ENCODE data around the gene SYNE4. TPM values are rescaled to one million over a fixed set of nuclear protein-coding genes. Genes with fewer than 3 reads are reported as not detected.
A peak's percentile ranks its signal among the peaks of the same experiment; 100 is the strongest.

The SYNE4 gene
- total RNA-seq, 1 donor, result not detected

DNA sequence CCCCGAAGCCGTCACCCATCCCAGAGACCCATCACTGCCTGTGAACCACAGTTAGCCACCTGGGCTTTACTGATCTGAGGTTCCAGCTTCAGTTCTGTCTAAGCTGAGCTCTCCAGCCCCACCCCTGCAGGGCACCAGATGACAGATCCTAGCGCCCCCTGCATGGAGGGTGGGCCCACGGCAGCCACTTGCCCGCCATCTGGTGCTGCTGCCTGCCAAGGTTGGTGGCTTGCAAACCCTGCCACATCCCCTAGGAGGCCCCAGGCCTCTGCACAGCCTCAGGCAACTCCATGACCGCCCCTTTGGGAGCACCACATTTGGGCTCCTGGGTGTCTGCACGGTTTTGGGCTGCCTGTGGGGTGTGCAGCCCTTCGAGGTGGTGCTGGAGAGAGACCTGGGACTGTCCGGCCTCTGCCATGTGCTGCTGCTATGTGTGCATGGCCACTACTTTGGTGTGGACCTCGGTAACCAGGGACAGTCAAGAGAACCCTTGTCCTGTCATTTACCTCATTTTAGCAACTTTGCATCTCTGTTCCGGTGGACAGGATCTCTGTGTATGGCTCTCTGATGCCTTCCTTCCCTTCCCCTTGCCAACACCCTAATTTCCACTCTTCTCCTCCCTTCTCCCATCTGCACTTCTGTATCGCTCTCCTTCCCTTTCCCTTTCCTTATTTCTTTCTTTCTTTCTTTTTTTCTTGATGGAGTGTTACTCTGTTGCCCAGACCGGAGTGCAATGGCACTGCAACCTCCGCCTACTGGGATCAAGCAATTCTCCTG is 31.0 kb downstream of the SYNE4 start:
- TF ChIP-seq, protein P1, sequence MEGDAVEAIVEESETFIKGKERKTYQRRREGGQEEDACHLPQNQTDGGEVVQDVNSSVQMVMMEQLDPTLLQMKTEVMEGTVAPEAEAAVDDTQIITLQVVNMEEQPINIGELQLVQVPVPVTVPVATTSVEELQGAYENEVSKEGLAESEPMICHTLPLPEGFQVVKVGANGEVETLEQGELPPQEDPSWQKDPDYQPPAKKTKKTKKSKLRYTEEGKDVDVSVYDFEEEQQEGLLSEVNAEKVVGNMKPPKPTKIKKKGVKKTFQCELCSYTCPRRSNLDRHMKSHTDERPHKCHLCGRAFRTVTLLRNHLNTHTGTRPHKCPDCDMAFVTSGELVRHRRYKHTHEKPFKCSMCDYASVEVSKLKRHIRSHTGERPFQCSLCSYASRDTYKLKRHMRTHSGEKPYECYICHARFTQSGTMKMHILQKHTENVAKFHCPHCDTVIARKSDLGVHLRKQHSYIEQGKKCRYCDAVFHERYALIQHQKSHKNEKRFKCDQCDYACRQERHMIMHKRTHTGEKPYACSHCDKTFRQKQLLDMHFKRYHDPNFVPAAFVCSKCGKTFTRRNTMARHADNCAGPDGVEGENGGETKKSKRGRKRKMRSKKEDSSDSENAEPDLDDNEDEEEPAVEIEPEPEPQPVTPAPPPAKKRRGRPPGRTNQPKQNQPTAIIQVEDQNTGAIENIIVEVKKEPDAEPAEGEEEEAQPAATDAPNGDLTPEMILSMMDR (IDR thresholded peaks at IDR 0.05; ENCODE audit: insufficient read depth, low read length), result no peak
- no peak overlapping the region for H3K4me3 ChIP-seq (ENCODE audit: low read depth, low read length)
- no peak for DNase-seq (ENCODE audit: low read depth)

DNA sequence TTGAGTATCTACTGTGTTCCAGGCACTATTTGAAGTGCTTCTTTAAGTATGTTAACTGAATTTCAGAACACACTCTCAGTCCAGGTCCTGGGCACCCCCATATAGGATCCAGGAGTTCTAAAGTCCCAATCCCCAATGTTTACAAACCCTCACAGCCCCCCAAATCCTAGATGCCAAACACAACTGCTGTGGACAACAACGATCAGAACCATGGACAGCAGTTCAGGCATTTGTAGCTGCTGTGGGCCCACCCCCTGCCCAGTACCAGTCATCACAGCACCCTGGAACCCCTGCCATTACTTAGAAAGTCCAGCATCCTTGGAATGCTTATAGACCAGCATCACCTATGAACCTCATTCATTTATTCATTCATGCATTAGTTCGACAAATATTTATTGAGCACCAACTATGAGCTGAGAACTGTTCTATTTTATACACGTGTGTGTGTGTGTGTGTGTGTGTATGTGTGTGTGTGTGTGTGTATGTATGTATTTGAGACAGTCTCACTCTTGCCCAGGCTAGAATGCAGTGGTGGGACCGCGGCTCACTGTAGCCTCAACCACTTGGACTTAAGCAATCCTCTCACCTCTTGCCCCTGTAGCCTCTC is 32.9 kb downstream of the SYNE4 start:
- no peak overlapping the region for H3K4me3 ChIP-seq (ENCODE audit: low read depth, low read length)
- peak; percentile 27 for DNase-seq (ENCODE audit: low read depth)
- TF ChIP-seq, protein P1 (IDR thresholded peaks at IDR 0.05; ENCODE audit: insufficient read depth, low read length), result no peak

DNA sequence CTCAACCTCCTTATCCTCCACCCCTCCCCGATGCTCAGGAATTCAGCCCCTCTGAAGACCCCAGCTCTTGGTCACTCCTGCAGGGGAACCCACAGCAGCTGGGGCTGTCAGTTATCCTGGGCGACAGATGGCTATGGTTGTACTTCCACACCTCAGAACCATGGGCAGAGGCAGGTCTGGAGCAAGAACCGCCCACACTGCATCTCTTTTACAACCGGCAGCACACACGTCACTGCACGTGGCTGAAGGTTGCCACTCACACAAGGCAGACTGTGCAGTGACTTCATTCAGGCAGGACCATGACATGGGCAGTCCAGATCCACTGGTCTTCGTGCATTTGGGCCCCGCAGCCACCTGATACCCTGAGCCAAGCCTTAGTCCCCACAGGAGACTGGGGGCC is 35.1 kb downstream of the SYNE4 start:
- TF ChIP-seq, protein P1 (IDR thresholded peaks at IDR 0.05; ENCODE audit: insufficient read depth, low read length), result no peak
- no peak for DNase-seq (ENCODE audit: low read depth)
- H3K4me3 ChIP-seq (ENCODE audit: low read depth, low read length), result no peak overlapping the region

DNA sequence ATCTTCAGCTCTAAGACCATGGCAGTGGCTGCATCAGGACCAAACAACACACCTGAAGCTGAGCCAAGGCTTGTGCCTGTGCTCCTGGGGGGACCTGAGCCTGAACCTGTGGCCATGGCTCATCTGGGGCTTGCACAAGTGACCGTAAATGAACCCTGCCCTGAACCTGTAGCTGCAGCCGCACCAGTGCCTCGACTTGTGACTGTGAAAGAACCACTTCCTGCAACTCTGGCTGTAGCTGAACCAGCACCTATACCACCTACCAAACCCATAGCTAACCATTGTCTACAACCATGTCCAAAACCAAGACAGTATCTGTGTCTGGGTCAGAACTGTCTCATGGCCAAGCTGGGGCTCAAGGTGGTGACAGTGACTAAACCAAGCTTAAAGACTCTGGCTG is 41.8 kb downstream of the SYNE4 start:
- TF ChIP-seq, protein P1 (IDR thresholded peaks at IDR 0.05; ENCODE audit: insufficient read depth, low read length), result no peak
- no peak for DNase-seq (ENCODE audit: low read depth)
- no peak overlapping the region for H3K4me3 ChIP-seq (ENCODE audit: low read depth, low read length)

DNA sequence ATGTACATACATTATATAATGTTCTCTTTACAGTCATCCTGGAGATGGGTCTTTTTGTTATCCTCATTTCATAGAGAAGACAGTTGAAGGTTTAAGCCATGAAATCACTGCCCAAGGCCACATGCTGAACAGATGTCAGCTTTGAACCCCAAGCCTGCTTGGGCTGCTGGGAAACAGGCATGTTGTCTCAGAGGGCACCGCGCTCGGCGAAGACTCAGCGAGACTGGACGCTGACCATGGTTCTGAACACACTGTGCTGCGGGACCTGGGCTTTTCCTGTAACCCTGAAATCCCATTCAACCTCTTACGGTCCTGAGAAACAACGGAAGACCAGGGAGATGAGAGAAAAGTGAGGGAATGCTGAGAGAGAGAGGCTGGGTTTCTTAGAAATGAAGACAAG is 45.1 kb downstream of the SYNE4 start:
- TF ChIP-seq, protein P1 (IDR thresholded peaks at IDR 0.05; ENCODE audit: insufficient read depth, low read length), result no peak
- peak; percentile 62 for DNase-seq (ENCODE audit: low read depth)

DNA sequence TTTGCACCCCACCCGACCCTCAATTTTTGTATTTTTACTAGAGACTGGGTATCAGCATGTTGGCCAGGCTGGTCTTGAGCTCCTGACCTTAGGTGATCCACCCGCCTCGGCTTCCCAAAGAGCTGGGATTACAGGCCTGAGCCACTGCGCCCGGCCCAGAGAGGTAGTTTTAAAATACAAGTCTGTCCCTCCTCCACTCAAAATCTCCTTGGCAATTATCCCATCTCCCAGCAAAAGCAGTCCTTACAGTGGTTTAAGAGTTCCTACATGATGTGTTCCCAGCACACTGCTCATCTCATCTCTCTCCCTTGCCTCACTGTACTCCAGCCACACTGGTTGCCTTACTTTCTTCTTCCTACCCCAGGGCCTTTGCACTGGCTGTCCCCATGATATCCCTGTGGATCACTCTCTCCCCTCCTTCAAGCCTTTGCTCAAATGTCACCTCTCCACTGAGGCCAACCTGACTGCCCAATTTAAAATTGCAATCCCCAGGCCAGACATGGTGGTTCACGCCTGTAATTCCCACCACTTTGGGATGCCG is 48.1 kb downstream of the SYNE4 start:
- DNase-seq (ENCODE audit: low read depth), result no peak
- TF ChIP-seq, protein P1 (IDR thresholded peaks at IDR 0.05; ENCODE audit: insufficient read depth, low read length), result no peak
- no peak overlapping the region for H3K4me3 ChIP-seq (ENCODE audit: low read depth, low read length)

More for the DNA sequence above, 45.1 kb downstream of the SYNE4 start:
- H3K4me3 ChIP-seq (ENCODE audit: low read depth, low read length), result no peak overlapping the region
